ENCODE results near the gene PRDM16. TPM values are rescaled to one million over a fixed set of nuclear protein-coding genes. Genes with fewer than 3 reads are reported as not detected.

The PRDM16 gene
- total RNA-seq, 4 donors from 2014 or later, result 0.08 to 0.19 (median 0.12) TPM

GRCh38 chr1:3225661-3226060, 156.7 kb downstream of the PRDM16 start:
- peaks cover 0 to 27% (median 4%) of the 10 kb centered on the region in 3 donors for H3K4me1 ChIP-seq
- H3K4me3 ChIP-seq, result no peak overlapping the region
- H3K9me3 ChIP-seq, result no peaks in the 10 kb centered on the region
- DNase-seq, result no peak
- peaks cover 0 to 93% (median 0%) of the 10 kb centered on the region in 4 donors for H3K27me3 ChIP-seq
- no peak overlapping the region for H3K27ac ChIP-seq
- WGBS, 2 donors, result 63 to 73% methylated on average over 7 to 11 of the region's 12 CpGs
- no peak for TF ChIP-seq POLR2A (IDR thresholded peaks at IDR 0.05)
- no peak for TF ChIP-seq CTCF (IDR thresholded peaks at IDR 0.05)
- intact Hi-C loops (cut with DNase I), result no loop called here
- no peaks in the 10 kb centered on the region for H3K36me3 ChIP-seq

GRCh38 chr1:3226191-3226590, 157.2 kb downstream of the PRDM16 start:
- intact Hi-C loops (cut with DNase I), result no loop called here
- no peaks in the 10 kb centered on the region for H3K9me3 ChIP-seq
- no peak for DNase-seq
- WGBS, 2 donors, result 67 to 68% methylated on average over 7 to 14 of the region's 15 CpGs
- peaks cover 0 to 94% (median 0%) of the 10 kb centered on the region in 4 donors for H3K27me3 ChIP-seq
- TF ChIP-seq CTCF (IDR thresholded peaks at IDR 0.05) (no peak), POLR2A (IDR thresholded peaks at IDR 0.05) (no peak)
- H3K4me1 ChIP-seq, result peaks cover 0 to 27% (median 4%) of the 10 kb centered on the region in 3 donors
- H3K36me3 ChIP-seq, result no peaks in the 10 kb centered on the region
- H3K4me3 ChIP-seq, result no peak overlapping the region
- H3K27ac ChIP-seq, result no peak overlapping the region

GRCh38 chr1:3226701-3227350, 157.8 kb downstream of the PRDM16 start:
- Histone ChIP-seq H3K9me3 (no peaks in the 10 kb centered on the region), H3K27ac (no peak overlapping the region), H3K27me3 (peaks cover 0 to 94% (median 0%) of the 10 kb centered on the region in 4 donors), H3K36me3 (no peaks in the 10 kb centered on the region), H3K4me3 (no peak overlapping the region), H3K4me1 (peaks cover 0 to 23% (median 4%) of the 10 kb centered on the region in 3 donors)
- intact Hi-C loops (cut with DNase I), result no loop called here
- DNase-seq, result no peak
- TF ChIP-seq CTCF (IDR thresholded peaks at IDR 0.05), result no peak
- TF ChIP-seq POLR2A (IDR thresholded peaks at IDR 0.05), result no peak
- WGBS, 2 donors, result 58 to 77% methylated on average over 24 to 25 of the region's 27 CpGs

- intact Hi-C loops (cut with DNase I), result no loop called here
- 60 to 72% methylated on average over 1 to 16 of the region's 17 CpGs for WGBS, 2 donors
- no peaks in the 10 kb centered on the region for H3K36me3 ChIP-seq
- DNase-seq, result no peak
- no peak overlapping the region for H3K27ac ChIP-seq
- peaks cover 0 to 18% (median 4%) of the 10 kb centered on the region in 3 donors for H3K4me1 ChIP-seq
- H3K9me3 ChIP-seq, result no peaks in the 10 kb centered on the region
- peaks cover 0 to 94% (median 0%) of the 10 kb centered on the region in 4 donors for H3K27me3 ChIP-seq
- H3K4me3 ChIP-seq, result no peak overlapping the region
- no peak for TF ChIP-seq CTCF (IDR thresholded peaks at IDR 0.05)
- TF ChIP-seq POLR2A (IDR thresholded peaks at IDR 0.05), result no peak
Measured at GRCh38 chr1:3227351-3227704, 158.3 kb downstream of the PRDM16 start.

GRCh38 chr1:3227893-3228292, 158.9 kb downstream of the PRDM16 start:
- no peak overlapping the region for H3K27ac ChIP-seq
- TF ChIP-seq CTCF (IDR thresholded peaks at IDR 0.05), result no peak
- TF ChIP-seq POLR2A (IDR thresholded peaks at IDR 0.05), result no peak
- no peak for DNase-seq
- H3K4me3 ChIP-seq, result no peak overlapping the region
- H3K27me3 ChIP-seq, result peaks cover 0 to 96% (median 0%) of the 10 kb centered on the region in 4 donors
- intact Hi-C loops (cut with DNase I), result no loop called here
- 77 to 79% methylated on average over 10 to 16 of the region's 20 CpGs for WGBS, 2 donors
- no peaks in the 10 kb centered on the region for H3K9me3 ChIP-seq
- H3K4me1 ChIP-seq, result peaks cover 0 to 15% (median 4%) of the 10 kb centered on the region in 3 donors
- H3K36me3 ChIP-seq, result no peaks in the 10 kb centered on the region
